SK-N-SH (cell line): Measurements from ENCODE around the gene AASS. TPM values are rescaled to one million over a fixed set of nuclear protein-coding genes. Genes with fewer than 3 reads are reported as not detected.

Experiments used
- CTCF ChIA-PET: fragments of 300-600, 350-600 bp; formaldehyde crosslinking; extraction: SDS; loops from one replicate; lab custom pipeline; 2021; lab: Yijun Ruan, JAX
- POLR2A ChIA-PET: fragments of 350-600 bp; sonication (Branson Sonifier 250); formaldehyde crosslinking; extraction: SDS; loops from one replicate; lab custom pipeline; 2020; ENCODE audit warnings: antibody characterized with exemption, inconsistent platforms; lab: Yijun Ruan, JAX
- DNase-seq: peaks from one replicate; pipeline ENCODE4 v3.0.0; 2012
- H2AFZ ChIP-seq: fragments of 200-600 bp; sonication (generic); 2 replicates; pipeline ENCODE4 v1.8.1; 2016; ENCODE audit warnings: antibody characterized with exemption, mild to moderate bottlenecking, low read depth
- H3F3A ChIP-seq: fragments of 200-600 bp; sonication (generic); replicated peaks from 2 replicates; pipeline ENCODE3; 2016; ENCODE audit warnings: antibody characterized with exemption, mild to moderate bottlenecking; ENCODE audit not compliant: insufficient read depth
- H3K27ac ChIP-seq, 2 experiments: fragments of 200-500 bp in 1 of 2; fragments of 200-600 bp in 1 of 2; sonication (Bioruptor generic) in 1 of 2; sonication (generic), shearing (Covaris generic) in 1 of 2; 2 replicates each; pipeline versions ENCODE4 v1.5.1 to v1.6.1; 2014 to 2016; ENCODE audit warnings: low read depth in 2 of 2, inconsistent platforms in 1 of 2, low read length in 1 of 2, mild to moderate bottlenecking in 1 of 2, mixed read lengths in 1 of 2
- H3K27me3 ChIP-seq: fragments of 200-600 bp; sonication (generic), shearing (Covaris generic); 2 replicates; pipeline ENCODE4 v1.6.1; 2016; ENCODE audit warnings: mixed run types; ENCODE audit not compliant: insufficient read depth
- H3K36me3 ChIP-seq, 2 experiments: fragments of 200-500 bp in 1 of 2; fragments of 200-600 bp in 1 of 2; sonication (Bioruptor generic) in 1 of 2; sonication (generic) in 1 of 2; replicated peaks in 1 of 2; 2 replicates each; pipeline versions ENCODE3 to v1.5.1; 2014 to 2016; ENCODE audit warnings: low read length in 1 of 2, mild to moderate bottlenecking in 1 of 2; ENCODE audit not compliant: insufficient read depth in 2 of 2, control insufficient read depth in 1 of 2
- H3K4me1 ChIP-seq, 2 experiments: fragments of 200-500 bp in 1 of 2; fragments of 200-600 bp in 1 of 2; sonication (Bioruptor generic) in 1 of 2; sonication (generic), shearing (Covaris generic) in 1 of 2; 2 replicates each; pipeline versions ENCODE4 v1.5.1 to v1.6.1; 2014 to 2016; ENCODE audit warnings: low read depth in 1 of 2, low read length in 1 of 2, mixed run types in 1 of 2; ENCODE audit not compliant: insufficient read depth in 2 of 2, control insufficient read depth in 1 of 2
- H3K4me2 ChIP-seq: fragments of 200-600 bp; sonication (generic), shearing (Covaris generic); 2 replicates; pipeline ENCODE4 v1.6.1; 2017; ENCODE audit warnings: mixed run types
- H3K4me3 ChIP-seq, 2 experiments: fragments of 200-500 bp in 1 of 2; fragments of 200-600 bp in 1 of 2; sonication (Bioruptor generic) in 1 of 2; sonication (generic), shearing (Covaris generic) in 1 of 2; 2 replicates each; pipeline versions ENCODE4 v1.5.1 to v1.8.1; 2014 to 2016; ENCODE audit warnings: low read depth in 2 of 2, inconsistent platforms in 1 of 2, low read length in 1 of 2, mild to moderate bottlenecking in 1 of 2, mixed read lengths in 1 of 2, moderate library complexity in 1 of 2
- H3K79me2 ChIP-seq: fragments of 200-600 bp; sonication (generic); 2 replicates; pipeline ENCODE4 v1.8.1; 2017; ENCODE audit warnings: mild to moderate bottlenecking; ENCODE audit not compliant: insufficient read depth
- H3K9ac ChIP-seq: fragments of 200-600 bp; sonication (generic); 2 replicates; pipeline ENCODE4 v1.6.1; 2017; ENCODE audit warnings: mixed run types
- H3K9me2 ChIP-seq: fragments of 200-600 bp; sonication (generic); 2 replicates; pipeline ENCODE4 v1.6.1; 2017; ENCODE audit warnings: mixed run types
- H3K9me3 ChIP-seq: fragments of 200-600 bp; sonication (generic); 2 replicates; pipeline ENCODE4 v1.6.1; 2017; ENCODE audit warnings: mixed run types, mild to moderate bottlenecking, moderate library complexity
- H4K20me1 ChIP-seq: fragments of 200-600 bp; sonication (generic); 2 replicates; pipeline ENCODE4 v1.6.1; 2017; ENCODE audit warnings: mild to moderate bottlenecking, mixed run types; ENCODE audit not compliant: insufficient read depth
- CTCF ChIP-seq: fragments of 200-600 bp; sonication (generic); IDR thresholded peaks from 2 replicates; pipeline ENCODE4 v1.6.1; 2017; ENCODE audit warnings: antibody characterized with exemption, mild to moderate bottlenecking, moderate library complexity
- EP300 ChIP-seq, 2 experiments: IDR thresholded peaks; 2 replicates each; pipeline versions ENCODE4 v1.4.0 to v1.6.1; 2012; ENCODE audit warnings: borderline replicate concordance in 1 of 2, low read depth in 1 of 2, low read length in 1 of 2
- FOSL2 ChIP-seq: IDR thresholded peaks from 2 replicates; pipeline ENCODE4 v1.4.0; 2012; ENCODE audit warnings: low read depth, mild to moderate bottlenecking, moderate library complexity, borderline replicate concordance
- MXI1 ChIP-seq: IDR thresholded peaks from 2 replicates; pipeline ENCODE4 v1.6.1; 2012; ENCODE audit warnings: mild to moderate bottlenecking, low read depth, low read length, improper control_type of control experiment
- NRF1 ChIP-seq: IDR thresholded peaks from 2 replicates; pipeline ENCODE4 v1.6.1; 2012; ENCODE audit warnings: low read depth, mild to moderate bottlenecking, low read length
- PBX3 ChIP-seq: IDR thresholded peaks from 2 replicates; pipeline ENCODE4; 2012
- POLR2AphosphoS5 ChIP-seq: IDR thresholded peaks from 2 replicates; pipeline ENCODE4 v1.6.1; 2012; ENCODE audit warnings: low read depth, low read length
- REST ChIP-seq: IDR thresholded peaks from 2 replicates; pipeline ENCODE4 v1.6.1; 2012; ENCODE audit warnings: mild to moderate bottlenecking, low read depth, low read length, moderate library complexity
- RFX5 ChIP-seq: IDR thresholded peaks from 2 replicates; pipeline ENCODE4 v1.6.1; 2012; ENCODE audit warnings: mild to moderate bottlenecking, improper control_type of control experiment, low read length
- SIN3A ChIP-seq: IDR thresholded peaks from 2 replicates; pipeline ENCODE4 v1.6.1; 2012; ENCODE audit warnings: low read depth, mild to moderate bottlenecking, low read length, moderate library complexity, borderline replicate concordance
- TEAD4 ChIP-seq: IDR thresholded peaks from 2 replicates; pipeline ENCODE4 v1.4.0; 2012; ENCODE audit warnings: mild to moderate bottlenecking, borderline replicate concordance; ENCODE audit not compliant: insufficient read depth
- USF1 ChIP-seq: IDR thresholded peaks from 2 replicates; pipeline ENCODE4 v1.4.0; 2012; ENCODE audit warnings: low read depth, borderline replicate concordance
- WGBS: methylation state at CpG from one replicate; pipeline ENCODE4 v1.1.6; 2017; ENCODE audit warnings: low lambda C conversion rate; 5-methylcytosine and 5-hydroxymethylcytosine counted together
- polyA plus RNA-seq, 3 experiments: library from polyadenylated mRNA; depleted of rRNA; stranded (reverse); fragments of >200 nt; gene quantifications; 2 replicates each; pipeline ENCODE4 v1.2.3, GENCODE V29; 2012

AASS gene
- polyA plus RNA-seq, 1 of the 3 experiments (the other 2 are of a cell fraction) = 0.92 TPM

- Histone ChIP-seq H3K4me1 (no peaks in the 10 kb centered on the region), H3K4me3 (no peak overlapping the region), H4K20me1 (no peaks in the 10 kb centered on the region), H3K9ac (no peak overlapping the region), H3K9me3 (no peaks in the 10 kb centered on the region), H3K79me2 (no peaks in the 10 kb centered on the region), H3K27ac (no peak overlapping the region), H3F3A (no peaks in the 10 kb centered on the region), H3K36me3 (no peaks in the 10 kb centered on the region), H3K9me2 (no peaks in the 10 kb centered on the region), H3K4me2 (no peak overlapping the region), H3K27me3 (no peaks in the 10 kb centered on the region), H2AFZ (no peak overlapping the region)
- POLR2A ChIA-PET = no interaction called here
- CTCF ChIA-PET = interaction anchor here (8.3 kb wide), 1 partner anchor 10 kb away, joined by 53 read pairs; no protein-coding TSS in a partner anchor
- TF ChIP-seq USF1 (no peak), RFX5 (no peak), FOSL2 (no peak), POLR2AphosphoS5 (no peak), EP300 (IDR thresholded peaks at IDR 0.05; ENCODE audit: borderline replicate concordance in 1 of 2, low read depth in 1 of 2, low read length in 1 of 2) (no peak), REST (no peak), MXI1 (no peak), CTCF (no peak), NRF1 (no peak), SIN3A (no peak), TEAD4 (no peak), PBX3 (no peak)
- WGBS = 1% methylated on average over 2 of the region's 2 CpGs
- DNase-seq = no peak
These were observed 61.4 kb downstream of the AASS start for GRCh38 chr7:122082670-122083069.
